GM21390 (cell line): ENCODE results near the gene HYOU1.
"Not testable (repeated sequence)": the region's sequence is repeated elsewhere in the genome, so short reads cannot be mapped to it uniquely, and the experiment has no call there.

Source experiments
- ATAC-seq: cut with Tn5 transposase; IDR thresholded peaks from one replicate; pipeline ENCODE4 v1.9.1; 2021; ENCODE audit not compliant: unreplicated experiment

Gene HYOU1

DNA sequence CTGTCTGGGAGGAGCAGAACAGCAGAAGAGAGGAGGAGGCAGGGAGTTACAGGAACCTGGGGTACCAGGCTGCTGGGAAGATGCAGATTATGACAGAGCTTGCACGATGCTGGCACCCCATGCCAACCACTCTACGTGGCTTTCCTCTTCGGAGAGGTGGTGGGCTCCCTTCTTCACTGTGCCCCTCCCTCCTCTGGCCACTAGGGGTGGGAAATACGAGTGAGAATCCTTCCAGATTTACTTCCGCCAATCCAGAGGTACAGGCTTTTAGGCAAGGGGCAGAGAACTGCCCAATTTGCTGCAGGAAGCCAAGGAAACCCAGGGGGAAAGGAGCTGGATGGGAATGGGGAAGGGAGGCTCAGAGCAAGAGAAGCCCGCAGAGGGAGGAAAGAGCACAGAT, 12.3 kb downstream of the HYOU1 start:
- ATAC-seq: no peak

DNA sequence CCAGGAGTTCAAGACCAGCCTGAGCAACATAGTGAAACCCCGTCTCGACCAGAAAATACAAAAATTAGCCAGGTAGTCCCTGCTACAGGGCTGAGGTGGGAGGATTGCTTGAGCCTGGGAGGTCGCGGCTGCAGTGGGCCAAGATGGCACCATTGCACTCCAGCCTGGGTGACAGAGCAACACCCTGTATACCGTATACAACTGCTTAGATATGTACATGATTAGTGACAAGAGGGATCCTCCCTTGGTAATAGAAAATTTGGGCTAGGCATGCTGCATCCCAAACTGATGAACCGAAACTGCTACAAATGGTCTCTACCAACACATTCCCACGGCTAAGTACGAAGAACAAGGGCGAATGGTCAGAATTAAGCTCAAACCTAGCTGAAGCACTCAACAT, 14.1 kb downstream of the HYOU1 start:
- no peak for ATAC-seq

DNA sequence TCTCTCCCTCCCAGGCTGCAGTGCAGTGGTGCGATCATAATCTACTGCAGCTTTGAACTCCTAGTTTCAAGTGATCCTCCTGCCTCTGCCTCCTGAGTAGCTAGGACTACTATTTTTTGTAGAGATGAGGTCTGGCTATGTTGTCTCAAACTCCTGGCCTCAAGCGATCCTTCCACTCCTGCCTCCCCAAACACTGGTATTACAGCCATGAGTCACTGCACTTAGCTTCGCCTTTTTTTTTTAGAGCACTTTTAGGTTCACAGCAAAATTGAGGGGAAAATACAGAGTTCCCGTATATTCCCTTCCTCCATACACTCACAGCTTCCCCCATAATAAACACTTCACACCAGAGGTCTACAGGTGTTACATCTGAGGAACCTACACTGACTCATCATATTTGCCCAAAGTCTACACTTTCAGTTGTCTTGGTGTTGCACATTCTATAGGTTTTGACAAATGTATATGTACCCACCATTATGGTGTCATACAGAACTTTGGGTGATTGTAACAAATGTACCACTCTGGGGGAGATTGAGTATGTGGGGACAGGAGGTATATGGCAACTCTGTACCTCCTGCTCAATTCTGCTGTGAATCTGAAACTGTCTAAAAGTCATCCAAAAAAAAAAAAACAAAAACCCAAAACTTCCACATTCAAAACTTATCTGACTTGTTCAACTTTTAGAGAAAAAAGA, 15.0 kb downstream of the HYOU1 start:
- no peak for ATAC-seq

DNA sequence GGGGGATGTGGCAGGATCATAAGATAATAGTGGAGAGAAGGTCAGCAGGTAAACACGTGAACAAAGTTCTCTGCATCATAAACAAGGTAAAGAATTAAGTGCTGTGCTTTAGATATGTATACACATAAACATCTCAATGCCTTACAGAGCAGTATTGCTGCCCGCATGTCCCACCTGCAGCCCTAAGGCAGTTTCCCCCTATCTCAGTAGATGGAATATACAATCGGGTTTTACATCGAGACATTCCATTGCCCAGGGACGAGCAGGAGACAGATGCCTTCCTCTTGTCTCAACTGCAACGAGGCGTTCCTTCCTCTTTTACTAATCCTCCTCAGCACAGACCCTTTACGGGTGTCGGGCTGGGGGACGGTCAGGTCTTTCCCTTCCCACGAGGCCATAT, 17.5 kb downstream of the HYOU1 start:
- ATAC-seq: not testable (repeated sequence)

DNA sequence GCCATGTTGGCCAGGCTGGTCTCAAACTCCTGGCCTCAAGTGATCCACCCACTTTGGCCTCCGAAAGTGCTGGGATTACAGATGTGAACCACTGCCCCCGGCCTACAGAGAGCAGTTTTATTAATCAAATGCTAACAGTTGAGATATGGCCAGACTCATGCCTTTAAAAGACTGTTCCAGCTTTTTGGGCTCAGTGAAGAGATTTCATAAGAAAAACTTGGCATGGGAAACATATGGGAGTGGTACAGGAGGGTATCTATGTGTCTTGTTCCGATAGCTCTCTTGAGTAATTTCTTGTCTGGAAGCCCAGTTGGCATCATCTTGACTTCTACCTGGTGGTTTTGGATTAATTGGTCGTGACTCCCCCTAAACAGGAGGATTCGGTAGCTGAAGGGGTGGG, 18.1 kb downstream of the HYOU1 start:
- ATAC-seq: no peak

DNA sequence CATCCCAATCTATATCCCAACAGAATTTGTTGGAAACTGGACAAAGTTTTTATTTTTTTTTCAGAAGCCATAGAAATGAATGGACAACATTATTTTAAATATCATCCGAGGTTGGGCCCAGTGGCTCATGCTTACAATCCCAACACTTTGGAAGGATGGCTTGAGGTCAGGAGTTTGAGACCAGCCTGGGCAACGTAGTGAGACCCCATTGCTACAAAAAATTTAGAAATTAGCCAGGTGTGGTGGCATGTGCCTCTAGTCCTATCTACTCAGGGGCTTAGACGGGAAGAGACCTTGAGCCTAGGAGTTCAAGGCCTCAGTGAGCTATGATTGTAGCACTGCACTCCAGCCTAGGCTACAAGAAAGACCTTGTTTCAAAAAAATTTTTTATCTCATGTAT, 22.2 kb downstream of the HYOU1 start:
- no peak for ATAC-seq

DNA sequence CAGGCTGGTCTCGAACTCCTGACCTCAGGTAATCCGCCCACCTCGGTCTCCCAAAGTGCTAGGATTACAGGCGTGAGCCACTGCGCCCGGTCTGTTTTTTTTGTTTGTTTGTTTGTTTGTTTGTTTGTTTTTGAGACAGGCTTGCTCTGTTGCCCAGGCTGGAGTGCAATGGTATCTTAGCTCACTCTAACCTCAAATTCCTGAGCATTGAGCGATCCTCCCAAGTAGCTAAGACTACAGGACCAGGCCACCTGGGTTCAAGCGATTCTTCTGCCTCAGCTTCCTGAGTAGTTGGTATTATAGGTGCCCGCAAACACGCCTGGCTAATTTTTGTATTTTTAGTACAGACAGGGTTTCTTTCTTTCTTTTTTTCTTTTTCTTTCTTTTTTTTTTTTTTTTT, 23.6 kb downstream of the HYOU1 start:
- not testable (repeated sequence) for ATAC-seq

DNA sequence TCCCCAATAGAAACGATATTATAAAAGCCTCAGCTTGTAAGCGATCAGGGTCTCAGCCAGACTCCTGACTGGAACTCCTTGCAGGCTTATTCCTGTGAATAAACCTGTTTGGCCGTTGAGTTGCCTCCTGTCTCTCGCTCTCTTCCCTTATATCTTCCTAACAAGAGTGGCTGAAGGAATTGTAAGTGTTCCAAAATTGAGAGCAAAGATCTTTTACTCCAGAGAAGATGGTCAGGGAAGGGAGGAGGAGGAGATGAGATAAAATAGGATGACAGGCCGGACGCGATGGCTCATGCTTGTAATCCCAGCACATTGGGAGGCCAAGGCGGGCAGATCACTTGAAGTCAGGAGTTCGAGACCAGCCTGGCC, 25.1 kb downstream of the HYOU1 start:
- ATAC-seq: no peak

DNA sequence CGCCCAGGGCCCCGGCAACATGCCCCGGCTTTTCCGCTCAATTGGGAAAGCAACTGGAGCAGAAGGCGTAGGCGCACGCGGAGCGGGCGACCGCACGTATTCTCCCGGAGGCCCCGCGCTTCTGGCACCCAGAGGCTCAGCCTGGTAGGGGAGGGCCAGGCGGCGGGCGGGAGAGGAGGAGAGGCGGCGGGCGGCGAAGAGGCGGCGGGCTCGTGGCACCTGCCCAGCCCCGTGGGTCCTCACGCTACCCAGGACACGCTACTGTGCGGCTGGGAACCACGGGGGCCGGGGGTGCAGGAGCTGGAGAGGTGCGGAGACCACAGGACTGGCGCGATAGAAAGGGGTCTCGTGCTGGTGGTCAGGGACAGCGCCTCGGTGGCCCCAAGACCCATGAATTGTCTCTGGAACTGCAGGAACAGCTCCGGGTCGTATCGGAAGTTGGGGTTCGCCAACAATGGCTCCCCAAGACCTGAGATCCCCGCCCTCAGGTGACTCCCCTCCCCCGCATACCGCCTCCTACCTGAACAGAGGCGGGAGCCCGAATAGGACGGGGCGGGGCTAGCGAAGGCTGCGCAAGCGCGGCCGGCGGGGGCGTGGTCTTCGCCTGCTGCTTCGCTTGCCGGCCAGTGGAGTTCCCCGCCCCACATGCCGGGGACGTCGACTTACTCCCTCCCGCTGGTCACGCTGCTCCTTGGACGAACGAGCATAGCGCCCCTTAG, 26.5 kb downstream of the HYOU1 start, which contains the start of gene SLC37A4:
SLC37A4 (minus strand) TSS at position 549 of the 719 bp plus-strand sequence.
- ATAC-seq: peak; percentile 83

DNA sequence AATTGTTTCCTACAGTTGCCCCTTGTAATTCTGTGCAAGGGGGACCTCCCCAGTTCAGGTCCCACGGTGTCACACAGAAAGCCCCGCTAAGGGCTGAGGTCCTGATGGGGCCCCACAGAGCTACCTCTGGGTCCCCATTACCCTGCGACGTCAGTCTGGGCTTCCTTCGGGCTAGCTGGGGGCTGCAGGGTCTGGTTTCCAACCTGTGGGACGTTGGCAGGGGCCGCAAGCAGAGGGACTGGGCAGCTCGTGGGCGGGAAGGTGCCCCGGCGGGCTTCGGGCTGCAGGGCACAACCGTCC, 27.0 kb downstream of the HYOU1 start:
- ATAC-seq: peak; percentile 15

DNA sequence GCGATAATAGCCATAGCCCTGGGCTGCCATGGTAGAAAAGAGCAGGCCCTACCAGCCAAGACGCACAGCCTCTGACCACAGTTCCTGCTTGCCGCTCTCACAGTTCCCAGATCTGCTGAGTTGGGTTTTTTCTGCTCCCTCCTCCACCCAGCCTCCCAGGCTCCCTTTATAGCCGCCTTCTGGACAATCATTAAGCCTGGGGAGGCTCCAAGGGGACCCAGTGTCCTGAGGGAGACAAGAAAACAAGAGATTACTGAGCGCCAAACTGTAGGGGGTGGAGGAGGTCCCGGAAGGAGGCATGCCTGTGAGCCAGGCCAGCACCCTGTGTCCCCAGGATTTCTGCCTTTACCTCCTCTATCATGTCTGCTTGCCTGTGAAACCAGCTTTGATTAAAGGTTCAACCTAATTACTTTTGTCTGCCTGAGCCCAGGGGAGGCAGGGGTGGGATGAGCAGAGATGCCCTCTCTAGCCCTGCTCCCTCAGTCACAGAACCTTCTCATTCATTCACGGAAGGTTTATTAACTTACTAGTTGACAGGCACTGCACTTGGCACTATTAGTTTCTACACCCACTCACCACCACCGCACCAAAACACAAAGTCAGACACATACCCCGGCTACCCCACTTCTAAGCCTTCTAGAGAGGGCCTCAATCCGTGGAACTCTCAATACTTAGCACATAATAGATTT, 27.5 kb downstream of the HYOU1 start:
- no peak for ATAC-seq

DNA sequence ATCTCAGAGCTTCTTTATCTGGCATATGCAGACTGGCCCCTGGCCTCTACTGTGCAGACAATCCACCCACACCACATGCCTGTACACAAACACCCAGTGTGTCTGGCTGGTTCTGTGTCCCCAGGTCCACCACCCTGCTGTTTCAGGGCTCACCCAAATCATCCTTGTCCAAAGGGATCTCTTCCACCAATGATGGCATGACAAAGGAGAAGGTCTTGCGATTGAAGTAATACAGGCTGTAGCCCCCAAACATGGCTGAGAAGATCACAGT, 28.0 kb downstream of the HYOU1 start:
- no peak for ATAC-seq

DNA sequence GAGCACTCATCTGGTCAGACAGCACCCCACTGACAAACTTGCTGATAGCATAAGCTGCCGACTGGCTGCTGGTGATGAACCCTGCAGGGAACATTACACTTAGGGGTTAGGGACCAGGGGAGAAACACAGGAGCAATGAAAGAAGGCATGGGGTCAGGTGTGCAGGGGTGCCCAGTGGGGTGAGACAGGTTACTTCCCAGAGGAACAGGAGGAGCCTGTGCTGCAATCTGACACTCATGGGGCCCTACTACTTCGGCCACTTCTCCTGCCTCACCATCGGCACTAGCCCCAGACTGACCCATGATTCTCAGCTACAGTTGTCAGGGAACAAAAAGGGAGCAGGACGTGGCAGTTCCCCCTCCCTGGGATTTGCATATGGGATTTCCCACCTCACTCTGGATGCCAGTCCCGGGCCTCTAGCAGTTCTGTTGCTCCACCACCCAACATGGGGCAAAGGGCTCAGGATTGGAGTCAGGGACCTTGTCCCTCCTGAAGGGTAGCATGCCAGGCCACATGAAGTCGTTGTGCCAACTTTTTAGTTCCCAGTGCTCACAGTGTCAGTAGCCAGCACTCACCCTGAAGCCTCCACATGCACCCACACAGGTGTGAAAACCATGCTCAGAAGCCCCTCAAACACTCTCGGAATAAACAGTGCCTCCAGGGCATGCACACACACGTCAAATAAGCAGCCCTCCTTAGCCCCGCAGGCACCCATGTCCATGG, 28.5 kb downstream of the HYOU1 start:
- ATAC-seq: no peak

DNA sequence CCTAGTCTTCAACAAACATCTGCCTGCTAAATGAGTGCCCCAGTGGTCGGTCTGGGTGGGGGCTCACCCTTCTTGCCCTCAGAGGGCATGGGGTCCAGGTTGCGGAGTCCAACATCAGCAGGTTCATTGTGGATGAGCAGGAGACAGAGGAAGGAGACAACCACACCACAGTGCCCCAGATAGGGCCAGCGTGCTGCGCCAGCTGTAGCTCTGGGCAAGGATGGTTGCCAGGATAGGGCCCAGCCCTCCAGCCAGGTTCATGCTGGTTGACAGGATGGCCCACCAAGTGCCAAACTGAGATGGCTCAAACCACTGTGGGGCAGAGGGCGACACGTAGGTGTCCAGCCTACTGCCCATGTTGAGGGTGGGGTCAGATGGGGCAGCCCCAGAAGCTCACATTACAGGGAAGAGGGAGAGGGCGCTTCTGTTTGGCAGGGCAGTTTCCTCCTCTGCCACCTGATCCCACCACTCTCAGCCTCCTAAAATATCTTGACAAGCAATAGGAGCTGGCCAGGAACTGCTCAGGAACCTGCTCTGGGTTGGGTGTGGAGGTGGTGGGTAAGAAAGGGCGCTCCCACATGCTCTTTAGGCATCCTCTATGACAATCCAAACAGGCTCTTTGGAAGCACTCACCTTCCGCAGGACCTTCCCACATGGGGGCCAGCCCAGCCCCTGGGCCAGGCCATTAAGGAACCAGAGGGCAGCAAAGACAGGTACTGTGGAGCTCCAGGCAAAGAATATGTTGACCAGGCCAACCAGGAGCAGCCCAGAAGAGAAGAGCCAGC, 29.3 kb downstream of the HYOU1 start:
- no peak for ATAC-seq

DNA sequence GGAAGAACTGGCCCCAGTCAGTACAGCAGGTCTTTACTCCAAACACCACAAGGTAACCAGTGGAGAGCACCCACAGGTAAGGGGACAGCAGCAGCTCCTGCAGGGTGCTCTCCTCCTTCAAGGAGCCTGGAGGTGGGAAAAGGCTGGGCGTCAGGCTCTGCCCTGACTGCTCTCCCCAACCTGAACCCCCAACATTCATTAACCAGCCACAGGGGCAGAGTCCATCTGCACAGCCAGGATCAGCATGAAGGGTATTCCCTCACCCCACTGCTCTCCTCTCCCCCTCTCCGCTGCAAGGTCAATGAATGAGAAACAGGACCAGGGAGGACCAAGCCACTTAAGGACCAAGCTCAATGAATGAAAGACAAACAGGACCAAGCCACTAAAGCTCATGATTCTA, 30.0 kb downstream of the HYOU1 start:
- ATAC-seq: no peak

DNA sequence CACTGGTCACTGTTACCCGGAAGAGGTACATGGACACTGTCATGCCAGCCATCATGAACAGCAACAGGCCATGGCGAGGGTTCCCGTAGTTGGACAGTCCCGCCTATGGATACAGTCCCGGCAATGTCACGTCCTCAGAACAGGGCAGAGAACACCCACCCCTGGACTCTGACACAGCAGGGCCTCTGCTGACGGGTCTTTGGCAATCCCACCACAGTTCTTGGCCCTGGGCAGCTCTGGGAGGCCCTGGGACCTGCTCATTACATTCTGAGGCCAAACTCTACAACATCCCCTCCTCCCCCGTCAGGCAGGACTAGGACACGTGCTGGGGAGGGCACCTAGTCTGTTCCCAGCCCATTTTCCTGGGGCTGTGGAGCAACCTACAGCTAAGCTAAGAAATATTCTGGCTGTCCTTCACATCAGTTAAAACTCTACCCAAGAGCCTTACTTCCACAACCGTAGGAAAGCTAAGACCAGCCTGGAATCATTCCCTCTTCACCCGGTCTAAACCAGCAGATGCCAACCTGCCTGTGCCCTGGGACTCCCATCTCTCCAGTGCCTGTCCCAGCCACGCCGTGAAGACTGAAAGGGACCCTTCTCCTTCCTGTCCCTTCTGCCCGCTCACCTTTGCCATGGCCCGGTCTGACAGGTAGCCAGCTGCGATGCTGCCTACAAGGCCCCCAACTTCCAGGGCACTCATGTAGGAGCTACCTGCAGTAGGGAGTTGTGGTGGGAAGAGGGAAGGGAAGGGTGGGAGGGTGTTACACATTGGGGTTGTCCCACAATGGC, 30.8 kb downstream of the HYOU1 start:
- ATAC-seq: no peak

DNA sequence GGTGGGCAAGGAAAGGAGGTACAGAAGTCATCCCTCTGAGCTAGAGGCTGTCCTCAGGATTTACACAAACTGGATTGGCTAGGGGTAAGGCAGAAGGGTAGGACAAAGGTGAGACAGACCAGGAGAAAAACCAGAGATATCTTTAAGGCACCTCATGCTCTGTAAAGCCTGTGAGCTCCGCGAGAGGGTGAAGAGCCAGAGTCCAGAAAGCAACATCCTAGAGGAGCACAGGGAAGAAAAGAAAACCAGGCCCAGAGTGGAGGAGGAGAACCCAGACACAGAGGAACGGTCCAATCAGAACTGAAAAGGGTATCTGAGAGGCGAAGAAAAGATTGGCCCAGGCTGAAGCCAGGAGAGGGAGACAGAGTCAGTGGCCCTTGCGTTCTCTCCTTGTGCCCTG, 31.5 kb downstream of the HYOU1 start:
- no peak for ATAC-seq

DNA sequence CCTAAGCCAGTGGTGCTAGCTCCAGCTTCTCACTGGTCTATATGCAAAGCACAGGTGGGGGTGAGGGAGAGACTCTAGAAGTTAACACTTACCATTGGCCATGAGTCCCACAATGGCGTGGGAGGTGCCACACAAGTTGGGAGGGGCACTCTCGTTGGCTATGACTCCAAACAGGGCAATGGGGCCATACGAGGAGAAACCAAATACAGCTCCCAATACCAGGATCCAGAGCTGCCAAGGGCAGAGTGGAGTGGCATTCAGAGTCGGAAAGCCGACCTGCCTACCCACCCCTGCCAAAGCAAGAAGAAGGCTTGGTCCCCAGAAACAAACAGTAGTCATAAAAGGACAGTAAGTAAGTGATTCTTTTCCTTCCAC, 31.9 kb downstream of the HYOU1 start:
- ATAC-seq: no peak

DNA sequence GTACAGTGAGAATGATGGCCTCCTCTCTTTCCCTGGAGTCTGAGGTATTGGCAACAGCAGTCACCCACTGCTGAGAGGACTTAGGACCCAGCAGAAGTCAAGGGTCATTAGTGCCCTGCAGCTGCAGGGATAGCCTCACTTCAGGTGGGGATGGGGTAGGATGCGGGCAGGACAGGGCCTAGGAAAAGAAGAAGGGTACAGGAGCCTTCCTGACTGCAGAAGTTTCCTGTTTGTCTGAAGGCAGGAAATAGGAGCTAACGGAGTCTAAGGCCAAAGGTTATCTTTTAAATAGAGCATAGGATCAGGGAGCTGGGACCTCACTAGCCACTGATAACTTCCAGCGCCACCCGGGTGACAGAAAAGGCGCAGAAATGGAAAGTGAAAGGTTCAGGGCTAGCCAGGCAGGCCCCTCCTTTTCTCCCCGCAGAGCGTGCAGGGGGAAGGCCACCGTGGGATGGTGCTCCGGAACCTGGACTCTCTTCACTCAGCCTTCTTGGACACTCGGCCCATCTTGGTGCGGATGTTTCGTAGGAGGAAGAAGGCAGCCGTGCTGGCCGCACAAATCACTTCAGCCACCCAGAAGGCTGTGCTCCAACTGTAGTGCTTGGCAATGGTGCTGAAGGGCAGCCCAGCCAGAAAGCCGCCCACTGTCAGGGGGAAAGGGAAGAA, 32.4 kb downstream of the HYOU1 start:
- no peak for ATAC-seq

DNA sequence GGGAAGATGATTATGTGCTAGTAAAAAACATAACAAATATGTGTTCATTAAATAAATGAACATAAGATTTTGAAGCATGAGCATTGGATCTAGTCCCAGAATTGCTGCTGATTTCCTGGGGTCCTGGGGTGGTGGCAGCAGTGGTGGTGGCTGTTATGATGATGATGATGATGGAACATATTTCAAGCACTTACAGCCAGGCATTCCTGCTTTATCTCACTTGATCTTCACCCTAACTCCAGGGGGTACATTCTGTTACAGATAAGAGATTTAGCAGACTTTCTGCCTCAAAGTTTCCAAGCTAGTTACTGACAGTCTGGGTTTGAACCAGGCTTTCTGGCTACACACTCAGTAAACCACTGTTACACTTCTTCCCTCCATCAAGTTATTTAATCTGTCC, 33.3 kb downstream of the HYOU1 start:
- ATAC-seq: no peak
